K562 (cell line): ENCODE measurements around the gene GH2. TPM values are rescaled to one million over a fixed set of nuclear protein-coding genes. Genes with fewer than 3 reads are reported as not detected.
A peak's percentile ranks its signal among the peaks of the same experiment; 100 is the strongest.
"Not testable (repeated sequence)": the region's sequence is repeated elsewhere in the genome, so short reads cannot be mapped to it uniquely, and the experiment has no call there.

ENCODE experiments used
- ATAC-seq: fragments of 200-7000 bp; cut with Tn5 transposase; 3 replicates; pipeline ENCODE4 v1.9.1; 2020; ENCODE audit warnings: moderate library complexity
- BruUV-seq: library from RNA; stranded (reverse); fragments of 400-500 nt; replicated peaks from 2 replicates; lab custom pipeline; 2021; lab: Mats Ljungman, UMichigan
- CTCF ChIA-PET: fragments of 300-600 bp; formaldehyde crosslinking; extraction: SDS; loops from one replicate; lab custom pipeline; 2021; ENCODE audit warnings: low intra/inter-chr PET ratio; lab: Yijun Ruan, JAX
- POLR2A ChIA-PET: fragments of 300-600, 350-650 bp; sonication (Branson Sonifier 250); formaldehyde crosslinking; extraction: SDS; loops from one replicate; lab custom pipeline; 2021; ENCODE audit warnings: antibody characterized with exemption, inconsistent platforms; lab: Yijun Ruan, JAX
- DNase-seq, 4 experiments: peaks; one replicate each; pipeline versions ENCODE4 v3.0.0 to v3.0.0-alpha.2; 2011 to 2018; ENCODE audit warnings: low spot score in 3 of 4, mixed read lengths in 3 of 4; ENCODE audit errors: extremely low read depth in 1 of 4
- FAIRE-seq: peaks from 2 replicates; lab custom pipeline; 2011; peaks lifted over from hg19 to GRCh38; lab: Jason Lieb, UNC
- H2AFZ ChIP-seq: 2 replicates; pipeline ENCODE4 v1.6.0; 2011; ENCODE audit warnings: low read depth, low read length, control low read depth, inconsistent platforms
- H3K27ac ChIP-seq: fragments of 200-600 bp; 3 replicates; pipeline ENCODE4 v1.8.0; 2011; ENCODE audit warnings: low read depth, mild to moderate bottlenecking, control low read depth, inconsistent platforms, low read length, moderate library complexity, mixed read lengths; ENCODE audit errors: extremely low read depth
- H3K27me3 ChIP-seq, 2 experiments: fragments of 300-600 bp in 1 of 2; 2 replicates in 1 of 2; 3 replicates in 1 of 2; pipeline versions ENCODE4 v1.6.0 to v1.8.0; 2011; ENCODE audit warnings: inconsistent platforms in 2 of 2, low read length in 2 of 2, mild to moderate bottlenecking in 1 of 2, mixed read lengths in 1 of 2, moderate library complexity in 1 of 2; ENCODE audit not compliant: control insufficient read depth in 2 of 2, insufficient read depth in 2 of 2
- H3K36me3 ChIP-seq: fragments of 300-600 bp; 3 replicates; pipeline ENCODE4 v1.8.0; 2011; ENCODE audit warnings: mild to moderate bottlenecking, low read length, inconsistent platforms; ENCODE audit not compliant: control insufficient read depth, insufficient read depth
- H3K4me1 ChIP-seq, 2 experiments: fragments of 200-600 bp in 1 of 2; replicated peaks in 1 of 2; 2 replicates in 1 of 2; 3 replicates in 1 of 2; pipeline versions ENCODE4 v1.5.1 to v1.8.0; 2011; ENCODE audit warnings: inconsistent platforms in 2 of 2, low read length in 2 of 2, mild to moderate bottlenecking in 1 of 2, mixed read lengths in 1 of 2, moderate library complexity in 1 of 2; ENCODE audit not compliant: control insufficient read depth in 2 of 2, insufficient read depth in 2 of 2
- H3K4me2 ChIP-seq: 2 replicates; pipeline ENCODE4 v1.6.1; 2011; ENCODE audit warnings: low read length, control low read depth, inconsistent platforms, mixed read lengths; ENCODE audit not compliant: insufficient read depth
- H3K4me3 ChIP-seq: fragments of 200-600 bp; sonication (generic), shearing (Covaris generic); 2 replicates; pipeline ENCODE4 v1.5.1; 2016; ENCODE audit warnings: control low read depth, inconsistent platforms
- H3K79me2 ChIP-seq: fragments of 200-600 bp; 3 replicates; pipeline ENCODE4 v1.8.0; 2011; ENCODE audit warnings: low read length, inconsistent platforms; ENCODE audit not compliant: control insufficient read depth, insufficient read depth
- H3K9ac ChIP-seq, 2 experiments: 2 replicates each; pipeline versions ENCODE4 v1.6.0 to v1.6.1; 2011; ENCODE audit warnings: low read depth in 2 of 2, low read length in 2 of 2, control low read depth in 1 of 2, inconsistent platforms in 1 of 2, mild to moderate bottlenecking in 1 of 2, mixed read lengths in 1 of 2; ENCODE audit not compliant: insufficient read depth in 1 of 2
- H3K9me1 ChIP-seq: one replicate; pipeline ENCODE4 v1.6.0; 2011; ENCODE audit warnings: inconsistent platforms, mild to moderate bottlenecking, low read length, moderate library complexity; ENCODE audit not compliant: control insufficient read depth, insufficient read depth
- H3K9me3 ChIP-seq: replicated peaks from 2 replicates; pipeline ENCODE4 v1.5.1; 2011; ENCODE audit warnings: low read depth, low read length, inconsistent platforms; ENCODE audit not compliant: control insufficient read depth, insufficient read depth
- H4K20me1 ChIP-seq: replicated peaks from 2 replicates; pipeline ENCODE4 v1.6.1; 2011; ENCODE audit warnings: low read length, inconsistent platforms, mixed read lengths; ENCODE audit not compliant: control insufficient read depth, insufficient read depth
- MEIS2 ChIP-seq: fragments of 450-650 bp; IDR thresholded peaks from 2 replicates; pipeline ENCODE4 v1.6.1; 2014; ENCODE audit warnings: mild to moderate bottlenecking; ENCODE audit not compliant: partially characterized antibody
- RAD21 ChIP-seq, 2 experiments: fragments of 250-450 bp in 1 of 2; fragments of 450-650 bp in 1 of 2; sonication (Bioruptor Pico) in 1 of 2; formaldehyde crosslinking in 1 of 2; IDR thresholded peaks in 1 of 2; conservative IDR thresholded peaks in 1 of 2; 2 replicates each; pipeline versions ENCODE4 v1.4.0 to v1.8.0; 2020 to 2022; ENCODE audit warnings: mild to moderate bottlenecking in 2 of 2, moderate library complexity in 1 of 2
- WGBS: fragments of 100-300 bp; shearing (Covaris generic); methylation state at CpG from one replicate; pipeline ENCODE4 v1.1.6; 2016; ENCODE audit warnings: low coverage, mixed read lengths; ENCODE audit not compliant: insufficient coverage; ENCODE audit errors: missing lambda C conversion rate; 5-methylcytosine and 5-hydroxymethylcytosine counted together
- in situ Hi-C: fragments of 300-500 bp; cut with MboI; formaldehyde crosslinking; loops from 4 replicates; pipeline ENCODE4 v1.15.0; 2018; ENCODE audit warnings: inconsistent platforms, mixed read lengths
- intact Hi-C: fragments of 100-400 bp; cut with micrococcal nuclease; formaldehyde crosslinking; loops from 2 replicates; pipeline ENCODE4 v1.14.2; 2022
- polyA plus RNA-seq, 8 experiments: library from polyadenylated mRNA; depleted of rRNA in 4 of 8; stranded (reverse) in 5 of 8; unstranded in 3 of 8; fragments of >200 nt; fragmentation: Nextera tagmentation in 2 of 8; fragmentation: Illumina TruSeq in 1 of 8; extraction: Ambion mirVana in 2 of 8; extraction: Trizol in 1 of 8; gene quantifications; 2 replicates each; pipeline versions ENCODE4 v1.2.1 to v1.2.3, GENCODE V29; 2011 to 2014; ENCODE audit warnings: inconsistent platforms in 1 of 8, missing spikeins in 1 of 8
- total RNA-seq, 7 experiments: library from RNA; depleted of rRNA in 6 of 7; stranded (reverse); fragments of >200 nt in 6 of 7; fragmentation: Illumina TruSeq in 2 of 7; extraction: Trizol in 2 of 7; gene quantifications; 2 replicates each; pipeline versions ENCODE4 v1.2.1 to v1.2.3, GENCODE V29; 2011 to 2021; ENCODE audit warnings: low replicate concordance in 1 of 7
- TF ChIP-seq, protein P1 (sequence below), 3 experiments: IDR thresholded peaks in 2 of 3; conservative IDR thresholded peaks in 1 of 3; 2 replicates each; pipeline ENCODE4 v1.5.1; 2011 to 2012; ENCODE audit warnings: low read length in 3 of 3, mild to moderate bottlenecking in 3 of 3, control low read depth in 2 of 3, improper control_type of control experiment in 1 of 3, inconsistent platforms in 1 of 3, low read depth in 1 of 3, mixed read lengths in 1 of 3, moderate library complexity in 1 of 3; ENCODE audit not compliant: insufficient read depth in 2 of 3
- TF ChIP-seq, protein P2 (sequence below): fragments of 450-650 bp; IDR thresholded peaks from 2 replicates; pipeline ENCODE4 v1.6.1; 2016
- TF ChIP-seq, protein P3 (sequence below), 2 experiments: IDR thresholded peaks in 1 of 2; conservative IDR thresholded peaks in 1 of 2; 2 replicates each; pipeline ENCODE4 v1.6.1; 2016; ENCODE audit warnings: low read depth in 2 of 2, mild to moderate bottlenecking in 1 of 2, missing compliant biosample characterization in 1 of 2, missing genetic modification characterization in 1 of 2, moderate library complexity in 1 of 2

Gene GH2
- total and polyA plus RNA-seq, 9 of the 15 experiments (the other 6 are each of a cell fraction or from before 2014, with no cell fraction given) = not detected

DNA sequence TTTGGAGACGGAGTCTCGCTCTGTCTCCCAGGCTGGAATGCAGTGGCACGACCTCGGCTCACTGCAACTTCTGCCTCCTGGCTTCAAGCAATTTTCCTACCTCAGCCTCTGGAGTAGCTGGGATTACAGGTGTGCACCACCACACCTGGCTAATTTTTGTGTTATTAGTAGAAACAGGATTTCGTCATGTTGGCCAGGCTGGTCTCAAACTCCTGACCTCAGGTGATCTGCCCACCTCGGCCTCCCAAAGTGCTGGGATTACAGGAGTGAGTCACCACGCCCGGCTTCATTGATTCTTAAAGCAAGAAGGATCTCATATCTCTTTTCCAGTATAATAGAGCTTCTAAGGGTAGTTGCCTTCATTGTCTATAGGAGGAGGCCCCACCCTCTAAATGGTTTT lies 23.1 kb upstream of the GH2 start:
- H3K79me2 ChIP-seq, H3K27ac ChIP-seq, H3K4me3 ChIP-seq, ATAC-seq, BruUV-seq, FAIRE-seq, H3K36me3 ChIP-seq, H3K4me2 ChIP-seq, H2AFZ ChIP-seq, DNase-seq, H4K20me1 ChIP-seq, in situ Hi-C loops, H3K4me1 ChIP-seq, H3K9ac ChIP-seq, H3K9me1 ChIP-seq, H3K9me3 ChIP-seq: not testable (repeated sequence)
- ChIA-PET CTCF (interaction anchor here (0.6 to 0.7 kb wide), 2 partner anchors 215 to 375 kb away, joined by 3 to 4 read pairs; no protein-coding TSS in a partner anchor), POLR2A (interaction anchor here (0.6 kb wide), 1 partner anchor 242 kb away, joined by 4 read pairs; no protein-coding TSS in a partner anchor)
- intact Hi-C loops = loop anchor here (10.0 kb wide), 1 partner anchor 510 kb away; no protein-coding TSS in a partner anchor
- peaks cover 3 to 17% of the 10 kb centered on the region in 2 experiments; a peak in 4 of 5 replicates for H3K27me3 ChIP-seq
- 28% methylated on average over 4 of the region's 8 CpGs for WGBS

DNA sequence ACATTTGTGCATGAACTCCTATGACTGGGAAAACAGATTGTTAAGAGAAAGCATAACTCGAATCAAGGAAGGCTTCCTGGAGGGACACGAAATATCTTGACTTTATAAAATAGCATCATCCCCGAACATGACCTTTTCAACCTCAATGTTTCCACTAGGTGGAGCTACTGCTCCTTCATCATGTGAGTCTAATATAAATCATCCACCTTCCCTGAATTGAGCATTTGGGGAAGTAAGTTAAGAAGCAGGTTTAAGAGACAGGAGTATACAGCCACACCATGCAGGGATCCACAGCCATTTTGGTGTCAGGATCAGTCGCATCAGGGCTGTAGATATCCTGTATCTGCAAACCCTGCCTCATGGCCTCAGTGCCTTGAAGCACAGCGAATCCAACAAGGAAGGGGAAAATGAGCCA lies 22.1 kb upstream of the GH2 start:
- H3K27ac ChIP-seq, H3K4me2 ChIP-seq, H3K79me2 ChIP-seq, H3K4me1 ChIP-seq, H2AFZ ChIP-seq, H3K36me3 ChIP-seq, H4K20me1 ChIP-seq, H3K4me3 ChIP-seq, H3K9me3 ChIP-seq, FAIRE-seq, in situ Hi-C loops, POLR2A ChIA-PET, H3K9ac ChIP-seq, H3K9me1 ChIP-seq, DNase-seq, BruUV-seq: not testable (repeated sequence)
- peaks cover 0 to 19% of the 10 kb centered on the region in 2 experiments; a peak in 4 of 5 replicates for H3K27me3 ChIP-seq
- TF ChIP-seq, protein P1, sequence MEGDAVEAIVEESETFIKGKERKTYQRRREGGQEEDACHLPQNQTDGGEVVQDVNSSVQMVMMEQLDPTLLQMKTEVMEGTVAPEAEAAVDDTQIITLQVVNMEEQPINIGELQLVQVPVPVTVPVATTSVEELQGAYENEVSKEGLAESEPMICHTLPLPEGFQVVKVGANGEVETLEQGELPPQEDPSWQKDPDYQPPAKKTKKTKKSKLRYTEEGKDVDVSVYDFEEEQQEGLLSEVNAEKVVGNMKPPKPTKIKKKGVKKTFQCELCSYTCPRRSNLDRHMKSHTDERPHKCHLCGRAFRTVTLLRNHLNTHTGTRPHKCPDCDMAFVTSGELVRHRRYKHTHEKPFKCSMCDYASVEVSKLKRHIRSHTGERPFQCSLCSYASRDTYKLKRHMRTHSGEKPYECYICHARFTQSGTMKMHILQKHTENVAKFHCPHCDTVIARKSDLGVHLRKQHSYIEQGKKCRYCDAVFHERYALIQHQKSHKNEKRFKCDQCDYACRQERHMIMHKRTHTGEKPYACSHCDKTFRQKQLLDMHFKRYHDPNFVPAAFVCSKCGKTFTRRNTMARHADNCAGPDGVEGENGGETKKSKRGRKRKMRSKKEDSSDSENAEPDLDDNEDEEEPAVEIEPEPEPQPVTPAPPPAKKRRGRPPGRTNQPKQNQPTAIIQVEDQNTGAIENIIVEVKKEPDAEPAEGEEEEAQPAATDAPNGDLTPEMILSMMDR (IDR thresholded peaks at IDR 0.05 in 2 of 3, conservative IDR thresholded peaks at IDR 0.05 in 1 of 3; ENCODE audit: insufficient read depth in 2 of 3, low read depth in 1 of 3, low read length in 3 of 3) = peak in 2 of 3 experiments; percentile 34 to 46; a peak in 3 of 6 replicates
- TF ChIP-seq MEIS2 = peak; percentile 76
- TF ChIP-seq RAD21 (CRISPR knock-in tag; conservative IDR thresholded peaks at IDR 0.05 in 1 of 2, IDR thresholded peaks at IDR 0.05 in 1 of 2) = peak in 1 of 2 experiments; percentile 46; a peak in 2 of 4 replicates
- TF ChIP-seq, protein P2, sequence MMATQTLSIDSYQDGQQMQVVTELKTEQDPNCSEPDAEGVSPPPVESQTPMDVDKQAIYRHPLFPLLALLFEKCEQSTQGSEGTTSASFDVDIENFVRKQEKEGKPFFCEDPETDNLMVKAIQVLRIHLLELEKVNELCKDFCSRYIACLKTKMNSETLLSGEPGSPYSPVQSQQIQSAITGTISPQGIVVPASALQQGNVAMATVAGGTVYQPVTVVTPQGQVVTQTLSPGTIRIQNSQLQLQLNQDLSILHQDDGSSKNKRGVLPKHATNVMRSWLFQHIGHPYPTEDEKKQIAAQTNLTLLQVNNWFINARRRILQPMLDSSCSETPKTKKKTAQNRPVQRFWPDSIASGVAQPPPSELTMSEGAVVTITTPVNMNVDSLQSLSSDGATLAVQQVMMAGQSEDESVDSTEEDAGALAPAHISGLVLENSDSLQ = peak; percentile 50
- TF ChIP-seq, protein P3, sequence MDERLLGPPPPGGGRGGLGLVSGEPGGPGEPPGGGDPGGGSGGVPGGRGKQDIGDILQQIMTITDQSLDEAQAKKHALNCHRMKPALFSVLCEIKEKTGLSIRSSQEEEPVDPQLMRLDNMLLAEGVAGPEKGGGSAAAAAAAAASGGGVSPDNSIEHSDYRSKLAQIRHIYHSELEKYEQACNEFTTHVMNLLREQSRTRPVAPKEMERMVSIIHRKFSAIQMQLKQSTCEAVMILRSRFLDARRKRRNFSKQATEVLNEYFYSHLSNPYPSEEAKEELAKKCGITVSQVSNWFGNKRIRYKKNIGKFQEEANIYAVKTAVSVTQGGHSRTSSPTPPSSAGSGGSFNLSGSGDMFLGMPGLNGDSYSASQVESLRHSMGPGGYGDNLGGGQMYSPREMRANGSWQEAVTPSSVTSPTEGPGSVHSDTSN (CRISPR knock-in tag; IDR thresholded peaks at IDR 0.05; ENCODE audit: low read depth) = not testable (repeated sequence)
- TF ChIP-seq, protein P3 (tag; conservative IDR thresholded peaks at IDR 0.05; ENCODE audit: low read depth) = peak; percentile 79
- peak; percentile 75 for ATAC-seq
- intact Hi-C loops = loop anchor here (10.0 kb wide), 1 partner anchor 511 kb away; no protein-coding TSS in a partner anchor
- CTCF ChIA-PET = interaction anchor here (1.1 kb wide), 1 partner anchor 230 kb away, joined by 4 read pairs; no protein-coding TSS in a partner anchor
- 18% methylated on average over 5 of the region's 5 CpGs for WGBS
